GM12892 (cell line): ENCODE measurements around the gene NUDT6.

Experiments
- POLR2A ChIP-seq: IDR thresholded peaks from 2 replicates; pipeline ENCODE4 v1.6.1; 2011; ENCODE audit warnings: low read depth, low read length, control low read depth
- POLR2AphosphoS5 ChIP-seq: IDR thresholded peaks from 2 replicates; pipeline ENCODE4 v1.6.1; 2011; ENCODE audit warnings: low read depth, low read length, control low read depth
- TAF1 ChIP-seq: IDR thresholded peaks from 2 replicates; pipeline ENCODE4 v1.6.1; 2011; ENCODE audit warnings: low read depth, mild to moderate bottlenecking, control low read depth, low read length, borderline replicate concordance

GRCh38 chr4:122920473-122920872, 1.9 kb downstream of the NUDT6 start:
- TF ChIP-seq POLR2AphosphoS5 (no peak), POLR2A (no peak), TAF1 (no peak)
